ENCODE measurements around the gene ULK4. TPM values are rescaled to one million over a fixed set of nuclear protein-coding genes. Genes with fewer than 3 reads are reported as not detected.
"Not testable (repeated sequence)": the region's sequence is repeated elsewhere in the genome, so short reads cannot be mapped to it uniquely, and the experiment has no call there.

ULK4 gene
- polyA plus RNA-seq, 1 donor from 2014 or later: 5.6 TPM

DNA sequence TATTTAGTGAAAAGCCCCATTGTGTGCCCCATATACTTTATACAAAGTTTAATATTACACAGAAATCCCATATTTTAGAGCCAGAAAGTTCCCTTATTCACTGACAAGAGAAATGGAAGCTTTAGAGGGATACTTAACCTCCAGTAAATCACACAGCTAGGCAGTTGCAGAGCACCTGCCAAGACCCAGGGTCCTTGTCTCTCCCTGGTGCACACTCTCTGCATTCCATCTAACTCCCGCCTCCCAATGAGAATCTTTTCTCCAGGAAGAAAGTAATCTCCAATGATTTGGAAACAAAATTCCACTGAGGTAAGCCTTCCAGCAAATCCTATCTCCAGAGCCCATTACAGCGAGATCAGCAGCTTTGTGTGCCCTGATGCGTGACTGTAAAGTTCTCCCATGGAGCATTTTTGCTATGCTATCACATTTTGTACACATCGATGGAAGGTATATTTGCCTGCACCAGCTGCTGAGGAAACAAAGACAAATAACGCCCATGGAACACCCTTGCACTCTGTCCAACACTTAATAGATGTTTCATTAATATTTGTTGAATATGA lies 41.4 kb downstream of the ULK4 start:
- Mint-ChIP-seq H3K36me3 (peaks cover 9% of the 10 kb centered on the region), H3K9me3 (no peaks in the 10 kb centered on the region), H3K4me3 (no peak overlapping the region), H3K27ac (no peak overlapping the region), H3K27me3 (no peaks in the 10 kb centered on the region), H3K4me1 (peaks cover 0 to 2% (median 0%) of the 10 kb centered on the region in 3 donors)

DNA sequence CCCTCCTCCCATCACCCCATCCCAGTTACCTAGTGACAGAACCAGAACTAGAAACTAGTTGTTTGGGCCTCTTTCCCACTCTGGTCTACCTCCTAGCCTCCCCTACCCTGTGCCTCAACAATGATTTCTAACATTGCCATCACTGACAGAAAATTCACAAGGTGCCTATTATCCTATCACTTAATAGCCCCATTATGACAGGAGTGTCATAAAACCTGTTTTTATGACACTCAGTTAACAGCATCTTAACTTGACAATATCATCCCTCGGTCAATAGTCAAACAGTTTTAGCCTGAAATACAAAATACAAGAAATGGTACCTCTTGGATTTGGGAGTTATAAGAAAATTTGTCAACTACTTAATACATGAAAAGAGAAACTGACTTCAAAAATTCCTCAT lies 46.5 kb downstream of the ULK4 start:
- Mint-ChIP-seq H3K27me3 (no peaks in the 10 kb centered on the region), H3K9me3 (no peaks in the 10 kb centered on the region), H3K36me3 (peaks cover 7% of the 10 kb centered on the region), H3K4me3 (no peak overlapping the region), H3K4me1 (no peaks in the 10 kb centered on the region), H3K27ac (no peak overlapping the region)

DNA sequence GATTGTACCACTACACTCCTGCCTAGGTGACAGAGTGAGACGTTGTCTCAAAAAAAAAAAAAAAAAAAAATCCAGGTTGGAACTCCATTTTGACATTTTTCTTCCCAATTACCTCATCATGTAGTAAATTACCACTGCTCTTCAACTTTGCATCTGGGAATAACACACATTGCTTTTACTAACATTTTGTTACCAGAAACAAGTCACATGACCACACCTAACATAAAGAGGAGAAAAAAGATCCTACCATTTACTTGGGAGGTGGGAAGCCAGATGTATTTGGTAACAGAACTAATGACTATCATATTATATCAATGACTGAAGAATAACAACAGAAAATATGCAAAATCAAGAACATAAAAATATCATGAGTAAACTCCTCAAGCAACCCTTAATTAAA lies 49.6 kb downstream of the ULK4 start:
- H3K4me3 Mint-ChIP-seq: no peak overlapping the region
- no peaks in the 10 kb centered on the region for H3K27me3 Mint-ChIP-seq
- H3K4me1 Mint-ChIP-seq: no peaks in the 10 kb centered on the region
- peaks cover 11% of the 10 kb centered on the region for H3K36me3 Mint-ChIP-seq
- peak overlapping the region in 1 of 3 donors; percentile 18 for H3K27ac Mint-ChIP-seq
- no peaks in the 10 kb centered on the region for H3K9me3 Mint-ChIP-seq

DNA sequence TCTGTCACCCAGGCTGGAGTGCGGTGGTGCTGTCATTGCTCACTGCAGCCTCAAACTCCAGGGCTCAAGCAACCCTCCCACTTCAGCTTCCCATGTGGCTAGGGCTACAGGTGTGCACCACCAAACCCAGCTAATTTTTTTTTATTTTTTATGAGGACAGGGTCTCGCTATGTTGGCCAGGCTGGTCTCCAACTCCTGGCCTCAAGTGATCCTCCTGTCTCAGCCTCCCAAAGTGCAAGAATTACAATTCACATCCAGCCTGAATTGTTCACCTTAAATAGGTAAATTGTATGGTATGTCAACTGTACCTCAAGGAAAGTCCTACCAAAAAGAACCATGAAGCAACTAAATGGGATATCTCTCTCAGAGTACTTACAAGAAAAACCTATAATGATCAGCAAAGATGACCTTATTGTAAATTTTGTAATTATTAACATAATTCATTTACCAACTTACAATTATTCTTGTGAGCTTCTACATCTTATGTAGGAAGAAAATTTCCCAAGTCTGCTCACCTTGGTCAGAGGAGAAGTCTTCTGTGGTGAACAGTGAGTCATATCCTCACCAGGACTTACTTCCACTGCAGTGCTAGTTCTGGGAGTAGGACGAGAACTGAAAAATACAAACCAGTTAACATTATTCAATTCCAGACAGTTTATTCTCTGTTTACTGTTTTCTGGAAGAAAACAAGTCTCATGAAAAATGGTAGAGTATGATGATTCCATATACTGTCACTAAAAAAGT lies 54.4 kb downstream of the ULK4 start:
- Mint-ChIP-seq H3K9me3 (no peaks in the 10 kb centered on the region), H3K4me3 (no peak overlapping the region), H3K36me3 (peaks cover 24% of the 10 kb centered on the region), H3K27me3 (no peaks in the 10 kb centered on the region), H3K4me1 (no peaks in the 10 kb centered on the region), H3K27ac (no peak overlapping the region)

DNA sequence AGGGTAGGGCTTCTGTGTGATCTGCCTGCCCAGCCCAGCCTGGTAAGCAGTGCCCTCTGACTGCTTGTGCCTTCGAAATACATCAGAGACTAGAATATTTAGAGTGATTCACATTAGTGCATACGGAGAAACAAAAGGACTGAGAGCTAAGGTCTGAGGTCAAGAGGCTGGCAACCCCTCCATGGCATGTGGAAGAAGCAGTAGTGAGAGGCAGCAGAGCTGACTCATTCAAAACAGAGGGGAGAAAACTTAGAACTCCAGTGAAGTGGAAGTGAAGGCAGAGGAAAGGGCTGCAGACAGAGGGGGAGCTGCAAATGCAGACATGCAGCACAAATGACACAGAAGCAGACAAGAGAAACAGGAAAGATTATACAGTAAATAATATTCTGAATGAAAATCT lies 61.6 kb downstream of the ULK4 start:
- Mint-ChIP-seq H3K9me3 (no peaks in the 10 kb centered on the region), H3K27me3 (no peaks in the 10 kb centered on the region), H3K4me3 (no peak overlapping the region), H3K36me3 (peaks cover 13% of the 10 kb centered on the region), H3K4me1 (no peaks in the 10 kb centered on the region), H3K27ac (no peak overlapping the region)

DNA sequence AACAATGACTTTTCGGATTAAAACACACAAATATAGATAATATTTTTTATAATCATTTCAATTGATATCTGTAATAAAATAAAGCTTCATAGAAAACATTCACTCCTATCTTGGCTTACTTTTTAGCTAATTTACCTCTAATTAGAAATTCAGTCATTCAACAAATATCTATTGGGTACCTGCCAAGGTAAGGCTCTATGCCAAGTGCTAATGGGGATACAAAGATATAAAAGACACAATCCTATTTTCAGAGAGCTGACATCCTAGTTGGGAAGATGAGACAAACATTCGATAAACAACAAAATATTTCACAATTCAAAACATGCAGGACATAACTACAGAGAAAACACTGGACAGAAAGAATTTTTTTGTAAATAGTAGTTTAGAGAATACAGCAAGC lies 63.3 kb downstream of the ULK4 start:
- Mint-ChIP-seq H3K9me3 (no peaks in the 10 kb centered on the region), H3K36me3 (peaks cover 13% of the 10 kb centered on the region), H3K27ac (no peak overlapping the region), H3K4me3 (no peak overlapping the region), H3K27me3 (no peaks in the 10 kb centered on the region), H3K4me1 (no peaks in the 10 kb centered on the region)

DNA sequence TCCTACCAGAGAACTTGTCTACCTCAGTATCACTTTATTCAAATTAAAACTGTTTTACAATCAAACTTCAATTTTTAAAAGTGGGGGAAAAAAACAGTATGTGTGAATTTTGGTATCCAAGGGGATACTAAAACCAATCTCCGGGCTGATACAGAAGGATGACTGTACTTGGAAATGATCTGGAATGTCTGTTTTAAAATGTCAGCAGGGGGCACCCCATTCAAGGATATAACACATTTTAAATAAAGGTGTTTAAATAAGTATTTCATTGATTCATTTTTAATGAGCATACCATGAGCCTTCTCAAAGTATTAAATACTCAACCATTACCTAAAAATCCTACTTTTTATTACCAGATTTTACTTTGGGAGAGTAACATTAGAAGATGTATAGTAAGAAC lies 67.9 kb downstream of the ULK4 start:
- Mint-ChIP-seq H3K4me3 (no peak overlapping the region), H3K27me3 (no peaks in the 10 kb centered on the region), H3K27ac (no peak overlapping the region), H3K36me3 (peaks cover 9% of the 10 kb centered on the region), H3K9me3 (peaks cover 6 to 14% (median 9%) of the 10 kb centered on the region in 3 donors), H3K4me1 (no peaks in the 10 kb centered on the region)

DNA sequence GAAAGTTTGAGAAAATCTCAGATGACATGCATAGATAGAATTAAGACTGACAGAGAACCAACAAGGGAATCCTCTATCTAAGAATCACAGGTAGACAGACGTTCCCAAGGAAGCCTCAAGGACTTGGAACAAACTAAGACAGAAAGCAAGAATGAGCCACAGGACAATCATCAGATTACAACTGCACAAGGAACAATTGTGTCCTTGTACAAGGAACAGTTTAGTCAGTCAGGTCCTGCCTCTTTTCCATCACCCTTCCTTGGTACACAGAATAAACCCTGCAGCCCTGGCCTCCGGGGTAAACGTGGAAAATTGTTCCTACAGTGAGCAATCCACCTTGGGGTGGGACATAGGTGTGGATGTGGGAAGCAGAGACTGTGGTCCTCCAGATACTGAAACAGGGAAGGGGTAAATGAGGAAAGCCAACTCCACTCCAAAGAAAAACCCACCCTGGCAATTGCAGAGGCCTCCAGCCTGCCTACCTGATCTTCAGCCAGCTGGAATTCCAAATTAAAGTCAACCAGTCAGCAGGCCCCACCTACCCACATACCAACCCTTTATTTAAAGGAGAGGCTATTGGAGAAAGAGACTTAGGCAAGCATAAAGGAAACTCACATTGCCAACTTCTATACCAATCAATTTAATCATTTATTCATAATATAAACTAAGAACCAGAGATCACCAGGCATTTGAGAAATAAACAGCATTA lies 73.4 kb downstream of the ULK4 start:
- Mint-ChIP-seq H3K9me3 (peaks cover 6 to 14% (median 9%) of the 10 kb centered on the region in 3 donors), H3K27ac (no peak overlapping the region), H3K4me1 (no peaks in the 10 kb centered on the region)

DNA sequence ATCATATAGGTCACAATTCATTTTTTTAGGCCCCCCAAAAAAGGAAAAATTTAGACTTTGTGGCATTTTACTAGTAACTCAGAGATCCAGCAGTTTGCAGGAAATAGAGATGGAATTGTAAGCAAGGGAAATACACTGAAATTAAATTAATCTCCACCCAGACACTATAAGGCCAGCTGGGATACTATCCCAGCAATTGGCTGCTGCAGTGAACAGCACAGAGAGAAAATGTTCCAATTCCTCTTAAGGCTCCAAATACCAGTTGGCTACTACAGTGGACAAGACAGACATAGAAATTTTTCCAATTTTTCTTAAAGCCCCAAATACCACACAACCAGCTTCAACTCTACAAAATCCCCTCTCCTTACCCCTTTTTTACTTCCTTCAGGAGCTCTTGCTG lies 78.9 kb downstream of the ULK4 start:
- H3K27me3 Mint-ChIP-seq: no peaks in the 10 kb centered on the region
- H3K4me1 Mint-ChIP-seq: no peaks in the 10 kb centered on the region
- no peaks in the 10 kb centered on the region for H3K9me3 Mint-ChIP-seq
- no peak overlapping the region for H3K27ac Mint-ChIP-seq
- no peak overlapping the region for H3K4me3 Mint-ChIP-seq
- H3K36me3 Mint-ChIP-seq: peaks cover 2% of the 10 kb centered on the region

More for the DNA sequence above, 73.4 kb downstream of the ULK4 start:
- Mint-ChIP-seq H3K27me3 (no peaks in the 10 kb centered on the region), H3K36me3 (peaks cover 8% of the 10 kb centered on the region), H3K4me3 (no peak overlapping the region)

DNA sequence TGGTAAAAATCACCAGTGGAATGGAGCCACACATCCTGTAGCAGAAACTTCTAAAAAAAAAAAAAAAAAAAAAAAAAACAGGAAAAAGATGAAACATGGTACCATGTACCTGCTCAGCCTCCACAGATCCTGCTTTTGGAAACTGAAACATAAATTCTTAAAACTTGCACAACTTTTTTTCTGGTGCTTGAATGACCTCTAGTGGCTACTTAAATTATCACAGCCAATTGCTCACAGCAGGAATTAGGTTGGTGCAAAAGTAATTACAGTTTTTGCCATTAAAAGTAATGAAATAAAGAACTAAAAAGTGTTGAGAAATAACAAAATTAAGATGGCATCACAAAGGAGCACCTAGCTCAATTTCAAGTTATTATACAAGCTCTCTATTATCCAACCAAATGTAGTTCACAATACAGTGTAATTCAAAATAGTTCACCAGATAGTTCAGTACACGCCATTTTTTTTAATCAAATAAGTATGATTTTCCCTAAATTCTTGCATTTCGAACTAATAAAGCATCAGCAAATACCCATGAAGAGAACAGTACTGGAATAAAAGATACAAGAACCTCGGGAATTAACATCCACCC lies 80.6 kb downstream of the ULK4 start:
- Mint-ChIP-seq H3K4me3 (no peak overlapping the region), H3K9me3 (no peaks in the 10 kb centered on the region), H3K4me1 (no peaks in the 10 kb centered on the region), H3K27me3 (no peaks in the 10 kb centered on the region), H3K36me3 (peaks cover 2% of the 10 kb centered on the region), H3K27ac (no peak overlapping the region)

DNA sequence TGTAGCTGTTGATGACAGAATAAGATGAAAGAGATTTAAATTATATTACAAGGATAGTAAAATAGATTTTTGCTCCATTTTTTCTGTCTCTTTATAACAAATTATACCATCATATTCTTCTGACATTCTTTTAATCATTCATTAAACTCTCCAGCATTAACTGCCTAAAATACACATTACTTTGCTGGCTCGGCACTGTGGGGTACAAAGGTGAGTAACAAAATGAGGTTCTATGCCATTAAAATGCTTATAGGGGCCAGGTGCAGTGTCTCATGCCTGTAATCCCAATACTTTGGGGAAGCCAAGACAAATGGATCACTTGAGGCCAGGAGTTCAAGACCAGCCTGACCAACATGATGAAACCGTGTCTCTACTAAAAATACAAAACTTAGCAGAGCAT lies 81.5 kb downstream of the ULK4 start:
- H3K9me3 Mint-ChIP-seq: no peaks in the 10 kb centered on the region
- H3K4me1 Mint-ChIP-seq: no peaks in the 10 kb centered on the region
- peak overlapping the region in 1 of 4 donors; percentile 54 for H3K4me3 Mint-ChIP-seq
- H3K27ac Mint-ChIP-seq: no peak overlapping the region
- no peaks in the 10 kb centered on the region for H3K36me3 Mint-ChIP-seq
- H3K27me3 Mint-ChIP-seq: no peaks in the 10 kb centered on the region

DNA sequence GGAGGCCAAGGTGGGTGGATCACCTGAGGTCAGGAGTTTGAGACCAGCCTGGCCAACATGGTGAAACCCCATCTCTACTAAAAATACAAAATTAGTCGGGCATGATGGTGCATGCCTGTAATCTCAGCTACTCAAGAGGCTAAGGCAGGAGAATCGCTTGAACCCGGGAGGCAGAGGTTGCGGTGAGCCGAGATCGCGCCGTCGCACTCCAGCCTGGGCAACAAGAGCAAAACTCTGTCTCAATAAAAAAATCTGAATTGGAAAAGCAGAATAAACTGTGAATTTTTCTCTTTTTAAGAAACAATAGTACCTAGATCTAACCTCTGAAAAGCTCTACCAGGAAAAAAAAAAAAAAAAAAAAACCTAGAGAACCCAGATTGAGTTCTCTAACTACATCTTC lies 84.2 kb downstream of the ULK4 start:
- not testable (repeated sequence) for H3K9me3 Mint-ChIP-seq, H3K36me3 Mint-ChIP-seq, H3K27me3 Mint-ChIP-seq, H3K4me1 Mint-ChIP-seq, H3K27ac Mint-ChIP-seq, H3K4me3 Mint-ChIP-seq

DNA sequence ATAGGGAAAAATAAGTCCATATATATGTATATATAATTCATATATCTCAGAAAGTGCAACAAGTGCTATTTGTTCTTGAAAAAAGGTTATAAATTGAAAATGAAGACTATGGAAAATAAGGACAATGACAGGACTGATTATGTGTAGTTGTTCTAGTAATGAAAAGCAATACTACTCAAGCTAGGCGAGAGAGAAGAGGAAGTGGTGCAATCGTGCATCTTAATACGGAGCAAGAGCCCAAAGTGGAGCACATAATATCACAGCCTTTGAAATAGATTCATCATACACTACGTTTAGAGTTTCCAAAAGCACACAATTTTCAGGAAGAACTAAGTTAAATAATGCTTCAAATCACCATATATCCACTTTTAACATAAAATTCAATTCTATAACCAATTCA lies 87.9 kb downstream of the ULK4 start:
- no peaks in the 10 kb centered on the region for H3K9me3 Mint-ChIP-seq
- no peaks in the 10 kb centered on the region for H3K27me3 Mint-ChIP-seq
- no peak overlapping the region for H3K27ac Mint-ChIP-seq
- H3K4me1 Mint-ChIP-seq: no peaks in the 10 kb centered on the region
- no peak overlapping the region for H3K4me3 Mint-ChIP-seq
- H3K36me3 Mint-ChIP-seq: peaks cover 14% of the 10 kb centered on the region

DNA sequence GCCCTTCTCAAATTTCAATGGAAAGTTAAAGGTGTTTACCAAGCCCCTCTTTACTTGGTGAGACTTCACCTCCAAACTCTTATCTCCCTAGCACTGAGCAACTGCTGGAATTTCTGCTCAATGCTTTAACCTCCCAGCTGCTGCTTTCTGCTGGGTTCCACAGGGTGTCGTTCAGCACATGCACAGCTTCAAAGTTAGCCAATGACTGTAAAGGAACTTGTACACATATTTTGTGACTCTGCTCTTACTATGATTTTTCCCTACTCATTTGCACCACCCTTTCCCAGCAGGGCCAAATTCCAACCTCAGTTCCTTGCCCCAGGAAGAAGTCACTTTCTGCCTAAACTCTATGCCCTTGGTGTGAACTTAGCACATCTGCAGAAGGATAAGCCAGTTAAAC lies 89.7 kb downstream of the ULK4 start:
- Mint-ChIP-seq H3K4me3 (no peak overlapping the region), H3K27ac (no peak overlapping the region), H3K36me3 (peaks cover 15% of the 10 kb centered on the region), H3K4me1 (no peaks in the 10 kb centered on the region), H3K27me3 (no peaks in the 10 kb centered on the region), H3K9me3 (no peaks in the 10 kb centered on the region)

DNA sequence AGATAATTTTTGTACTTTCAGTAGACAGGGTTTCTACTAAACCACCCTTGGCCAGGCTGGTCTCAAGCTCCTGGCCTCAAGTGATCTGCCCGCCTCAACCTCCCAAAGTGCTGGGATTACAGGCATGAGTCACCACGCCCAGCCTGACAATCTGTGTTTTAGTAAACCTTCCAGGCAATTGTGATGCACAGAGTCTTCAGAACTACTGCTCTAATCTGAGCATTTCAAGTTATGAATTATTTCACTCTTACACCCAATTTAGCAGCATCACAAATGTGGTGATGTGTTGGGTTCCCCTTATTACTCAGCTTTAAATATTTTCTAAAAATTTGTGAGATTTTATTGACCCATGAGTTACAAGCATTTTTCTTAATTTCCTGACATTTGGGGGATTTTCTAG lies 94.4 kb downstream of the ULK4 start:
- peaks cover 13% of the 10 kb centered on the region for H3K36me3 Mint-ChIP-seq
- H3K4me3 Mint-ChIP-seq: no peak overlapping the region
- no peak overlapping the region for H3K27ac Mint-ChIP-seq
- no peaks in the 10 kb centered on the region for H3K9me3 Mint-ChIP-seq
- no peaks in the 10 kb centered on the region for H3K4me1 Mint-ChIP-seq
- no peaks in the 10 kb centered on the region for H3K27me3 Mint-ChIP-seq

Measured in IgD-negative memory B cell (primary cell).